GM23338 (cell line): ENCODE results near the gene CCNG2. TPM values are rescaled to one million over a fixed set of nuclear protein-coding genes. Genes with fewer than 3 reads are reported as not detected.

ENCODE experiments used
- ATAC-seq: fragments of 200-7000 bp; cut with Tn5 transposase; 3 replicates; pipeline ENCODE4 v1.9.1; 2020
- DNase-seq: peaks from one replicate; pipeline ENCODE4 v3.0.0-alpha.2; 2015; ENCODE audit warnings: low spot score
- H2AFZ ChIP-seq: fragments of 200-600 bp; sonication (generic); 2 replicates; pipeline ENCODE4 v1.8.0; 2016; ENCODE audit warnings: antibody characterized with exemption, mild to moderate bottlenecking, moderate library complexity
- H3F3A ChIP-seq: fragments of 200-600 bp; sonication (generic); replicated peaks from 2 replicates; pipeline ENCODE4 v1.8.0; 2017; ENCODE audit warnings: antibody characterized with exemption, mixed run types, low read depth
- H3K27ac ChIP-seq: fragments of 200-600 bp; sonication (generic); 2 replicates; pipeline ENCODE4 v1.6.1; 2016; ENCODE audit warnings: low read depth
- H3K27me3 ChIP-seq: fragments of 200-600 bp; sonication (generic); 2 replicates; pipeline ENCODE4 v1.8.0; 2016; ENCODE audit warnings: mild to moderate bottlenecking, mixed run types, moderate library complexity; ENCODE audit not compliant: insufficient read depth
- H3K36me3 ChIP-seq: fragments of 200-600 bp; sonication (generic); 2 replicates; pipeline ENCODE4 v1.8.0; 2016; ENCODE audit warnings: mild to moderate bottlenecking; ENCODE audit not compliant: insufficient read depth
- H3K4me1 ChIP-seq: fragments of 200-600 bp; sonication (generic); 2 replicates; pipeline ENCODE4 v1.8.0; 2016; ENCODE audit warnings: mild to moderate bottlenecking, moderate library complexity; ENCODE audit not compliant: insufficient read depth
- H3K4me2 ChIP-seq: fragments of 200-600 bp; sonication (generic); 2 replicates; pipeline ENCODE4 v1.7.1; 2017; ENCODE audit warnings: mixed run types
- H3K4me3 ChIP-seq: fragments of 200-600 bp; sonication (generic); 2 replicates; pipeline ENCODE4 v1.6.1; 2016; ENCODE audit warnings: mixed run types
- H3K79me2 ChIP-seq: fragments of 200-600 bp; sonication (generic); replicated peaks from 2 replicates; pipeline ENCODE4 v1.8.0; 2017; ENCODE audit warnings: mild to moderate bottlenecking; ENCODE audit not compliant: insufficient read depth
- H3K9me2 ChIP-seq: fragments of 200-600 bp; sonication (generic); 2 replicates; pipeline ENCODE4 v1.8.0; 2017; ENCODE audit not compliant: insufficient read depth
- H4K20me1 ChIP-seq: fragments of 200-600 bp; sonication (generic); replicated peaks from 2 replicates; pipeline ENCODE4 v1.8.0; 2017; ENCODE audit warnings: mild to moderate bottlenecking; ENCODE audit not compliant: insufficient read depth
- H3K27ac Mint-ChIP-seq: 2 replicates; pipeline ENCODE4 v1.8.0; 2020; ENCODE audit warnings: inconsistent platforms, mild to moderate bottlenecking, moderate library complexity, mixed read lengths
- H3K27me3 Mint-ChIP-seq: 3 replicates; pipeline ENCODE4 v1.8.0; 2022; ENCODE audit warnings: low read depth, mild to moderate bottlenecking, moderate library complexity, mixed read lengths, inconsistent platforms; ENCODE audit not compliant: insufficient read depth, poor library complexity
- H3K36me3 Mint-ChIP-seq: 3 replicates; pipeline ENCODE4 v1.8.0; 2021; ENCODE audit warnings: low read depth, mild to moderate bottlenecking, inconsistent platforms, moderate library complexity, mixed read lengths
- H3K4me1 Mint-ChIP-seq: 3 replicates; pipeline ENCODE4 v1.8.0; 2020; ENCODE audit warnings: mild to moderate bottlenecking, inconsistent platforms, mixed read lengths
- H3K4me3 Mint-ChIP-seq: 3 replicates; pipeline ENCODE4 v1.8.0; 2021; ENCODE audit warnings: moderate library complexity, mild to moderate bottlenecking, inconsistent platforms, mixed read lengths
- H3K9me3 Mint-ChIP-seq: 3 replicates; pipeline ENCODE4 v1.8.0; 2020; ENCODE audit warnings: moderate library complexity, mild to moderate bottlenecking, inconsistent platforms, mixed read lengths
- CREB1 ChIP-seq: fragments of 250-450 bp; sonication (Bioruptor Pico); IDR thresholded peaks from 2 replicates; pipeline ENCODE4 v1.5.0; 2020; ENCODE audit warnings: low read depth, mild to moderate bottlenecking, moderate library complexity
- EZH2 ChIP-seq: fragments of 200-600 bp; sonication (generic); IDR thresholded peaks from one replicate; pipeline ENCODE4 v1.8.0; 2017; ENCODE audit warnings: antibody characterized with exemption, mild to moderate bottlenecking, low read depth; ENCODE audit not compliant: unreplicated experiment
- EZH2phosphoT487 ChIP-seq: fragments of 200-600 bp; sonication (generic); IDR thresholded peaks from one replicate; pipeline ENCODE4 v1.8.1; 2018; ENCODE audit warnings: antibody characterized with exemption; ENCODE audit not compliant: unreplicated experiment
- JUNB ChIP-seq: IDR thresholded peaks from one replicate; pipeline ENCODE4 v1.6.1; 2016; ENCODE audit warnings: antibody characterized with exemption; ENCODE audit not compliant: unreplicated experiment
- NANOG ChIP-seq: IDR thresholded peaks from 2 replicates; pipeline ENCODE4 v1.6.1; 2016; ENCODE audit warnings: antibody characterized with exemption, borderline replicate concordance
- POLR2AphosphoS5 ChIP-seq: IDR thresholded peaks from 2 replicates; pipeline ENCODE4 v1.6.1; 2016; ENCODE audit warnings: antibody characterized with exemption, low read depth
- STAT1 ChIP-seq: IDR thresholded peaks from one replicate; pipeline ENCODE4 v1.6.1; 2016; ENCODE audit warnings: antibody characterized with exemption; ENCODE audit not compliant: unreplicated experiment
- ZNF114 ChIP-seq: fragments of 250-450 bp; sonication (Bioruptor Pico); IDR thresholded peaks from 2 replicates; pipeline ENCODE4 v1.5.0; 2020; ENCODE audit warnings: mild to moderate bottlenecking, moderate library complexity
- ZNF331 ChIP-seq: fragments of 250-450 bp; sonication (Bioruptor Pico); IDR thresholded peaks from 2 replicates; pipeline ENCODE4 v1.5.0; 2020; ENCODE audit warnings: low read depth, mild to moderate bottlenecking, moderate library complexity
- polyA plus RNA-seq: library from polyadenylated mRNA; unstranded; fragments of >200 nt; fragmentation: Nextera tagmentation; extraction: Ambion mirVana; gene quantifications from 2 replicates; pipeline ENCODE4 v1.2.1, GENCODE V29; 2016
- total RNA-seq: library from RNA; depleted of rRNA; stranded (reverse); fragments of >200 nt; shearing (Covaris generic); gene quantifications from 2 replicates; pipeline ENCODE4 v1.2.3, GENCODE V29; 2014
- TF ChIP-seq, protein P1 (sequence below): IDR thresholded peaks from 2 replicates; pipeline ENCODE4 v1.6.1; 2016; ENCODE audit warnings: antibody characterized with exemption
- TF ChIP-seq, protein P2 (sequence below), 2 experiments: fragments of 200-600 bp in 1 of 2; sonication (generic) in 1 of 2; conservative IDR thresholded peaks; 2 replicates each; pipeline versions ENCODE4 v1.5.1 to v1.6.1; 2016 to 2017; ENCODE audit warnings: antibody characterized with exemption in 2 of 2, low read depth in 2 of 2, mild to moderate bottlenecking in 2 of 2, moderate library complexity in 1 of 2
- TF ChIP-seq, protein P3 (sequence below): fragments of 250-450 bp; sonication (Bioruptor Pico); IDR thresholded peaks from 2 replicates; pipeline ENCODE4 v1.5.0; 2020; ENCODE audit warnings: mild to moderate bottlenecking, moderate library complexity
- TF ChIP-seq, protein P4 (sequence below): IDR thresholded peaks from one replicate; pipeline ENCODE4 v1.6.1; 2018; ENCODE audit warnings: antibody characterized with exemption; ENCODE audit not compliant: unreplicated experiment

CCNG2 gene
- total and polyA plus RNA-seq, 2 experiments from 2014 or later = 7.1 to 16.5 TPM

DNA sequence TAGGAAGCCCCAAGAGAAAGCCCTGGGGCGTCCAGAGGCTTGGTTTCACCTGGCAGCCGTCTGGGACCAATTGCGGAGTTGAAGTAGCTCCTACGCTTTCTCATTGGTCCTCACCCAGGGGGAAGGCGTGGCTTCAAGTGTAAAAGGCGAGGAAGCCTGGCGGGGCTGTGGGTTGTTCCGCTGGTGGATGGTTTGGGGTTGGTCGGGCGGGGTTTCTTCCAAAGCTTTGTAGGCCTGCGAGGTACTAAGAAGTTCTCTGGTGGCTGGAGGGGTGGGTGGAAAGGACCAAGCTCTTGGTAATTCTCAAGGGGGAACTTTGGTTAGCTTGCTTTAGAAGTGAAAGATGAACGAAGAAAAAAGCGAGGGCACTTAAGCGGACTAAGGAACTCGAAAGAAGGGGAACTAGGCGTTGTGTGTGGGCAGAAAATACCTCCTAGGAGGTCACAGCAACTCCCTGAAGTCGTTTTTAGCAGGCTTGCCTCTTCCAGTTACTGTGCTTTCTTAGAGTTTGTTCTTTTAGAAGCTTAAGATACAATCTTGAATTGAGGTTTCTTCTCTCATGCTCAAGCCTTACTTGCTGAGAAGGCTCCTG, 36.6 kb downstream of the CCNG2 start:
- Histone ChIP-seq H3K4me2 (no peak overlapping the region), H3K4me3 (no peak overlapping the region), H2AFZ (peak overlapping the region; percentile 52; the same call in 1 of the 2 replicates), H3K4me1 (no peaks in the 10 kb centered on the region), H4K20me1 (no peaks in the 10 kb centered on the region), H3K9me2 (no peaks in the 10 kb centered on the region), H3K27me3 (peaks cover 6% of the 10 kb centered on the region; the same call in 1 of the 2 replicates), H3F3A (no peaks in the 10 kb centered on the region), H3K36me3 (no peaks in the 10 kb centered on the region), H3K79me2 (no peaks in the 10 kb centered on the region), H3K27ac (no peak overlapping the region)
- TF ChIP-seq, protein P1, sequence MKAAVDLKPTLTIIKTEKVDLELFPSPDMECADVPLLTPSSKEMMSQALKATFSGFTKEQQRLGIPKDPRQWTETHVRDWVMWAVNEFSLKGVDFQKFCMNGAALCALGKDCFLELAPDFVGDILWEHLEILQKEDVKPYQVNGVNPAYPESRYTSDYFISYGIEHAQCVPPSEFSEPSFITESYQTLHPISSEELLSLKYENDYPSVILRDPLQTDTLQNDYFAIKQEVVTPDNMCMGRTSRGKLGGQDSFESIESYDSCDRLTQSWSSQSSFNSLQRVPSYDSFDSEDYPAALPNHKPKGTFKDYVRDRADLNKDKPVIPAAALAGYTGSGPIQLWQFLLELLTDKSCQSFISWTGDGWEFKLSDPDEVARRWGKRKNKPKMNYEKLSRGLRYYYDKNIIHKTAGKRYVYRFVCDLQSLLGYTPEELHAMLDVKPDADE = no peak
- TF ChIP-seq, protein P2, sequence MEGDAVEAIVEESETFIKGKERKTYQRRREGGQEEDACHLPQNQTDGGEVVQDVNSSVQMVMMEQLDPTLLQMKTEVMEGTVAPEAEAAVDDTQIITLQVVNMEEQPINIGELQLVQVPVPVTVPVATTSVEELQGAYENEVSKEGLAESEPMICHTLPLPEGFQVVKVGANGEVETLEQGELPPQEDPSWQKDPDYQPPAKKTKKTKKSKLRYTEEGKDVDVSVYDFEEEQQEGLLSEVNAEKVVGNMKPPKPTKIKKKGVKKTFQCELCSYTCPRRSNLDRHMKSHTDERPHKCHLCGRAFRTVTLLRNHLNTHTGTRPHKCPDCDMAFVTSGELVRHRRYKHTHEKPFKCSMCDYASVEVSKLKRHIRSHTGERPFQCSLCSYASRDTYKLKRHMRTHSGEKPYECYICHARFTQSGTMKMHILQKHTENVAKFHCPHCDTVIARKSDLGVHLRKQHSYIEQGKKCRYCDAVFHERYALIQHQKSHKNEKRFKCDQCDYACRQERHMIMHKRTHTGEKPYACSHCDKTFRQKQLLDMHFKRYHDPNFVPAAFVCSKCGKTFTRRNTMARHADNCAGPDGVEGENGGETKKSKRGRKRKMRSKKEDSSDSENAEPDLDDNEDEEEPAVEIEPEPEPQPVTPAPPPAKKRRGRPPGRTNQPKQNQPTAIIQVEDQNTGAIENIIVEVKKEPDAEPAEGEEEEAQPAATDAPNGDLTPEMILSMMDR (conservative IDR thresholded peaks at IDR 0.05; ENCODE audit: low read depth in 2 of 2) = no peak
- TF ChIP-seq ZNF331 = no peak
- TF ChIP-seq, protein P3, sequence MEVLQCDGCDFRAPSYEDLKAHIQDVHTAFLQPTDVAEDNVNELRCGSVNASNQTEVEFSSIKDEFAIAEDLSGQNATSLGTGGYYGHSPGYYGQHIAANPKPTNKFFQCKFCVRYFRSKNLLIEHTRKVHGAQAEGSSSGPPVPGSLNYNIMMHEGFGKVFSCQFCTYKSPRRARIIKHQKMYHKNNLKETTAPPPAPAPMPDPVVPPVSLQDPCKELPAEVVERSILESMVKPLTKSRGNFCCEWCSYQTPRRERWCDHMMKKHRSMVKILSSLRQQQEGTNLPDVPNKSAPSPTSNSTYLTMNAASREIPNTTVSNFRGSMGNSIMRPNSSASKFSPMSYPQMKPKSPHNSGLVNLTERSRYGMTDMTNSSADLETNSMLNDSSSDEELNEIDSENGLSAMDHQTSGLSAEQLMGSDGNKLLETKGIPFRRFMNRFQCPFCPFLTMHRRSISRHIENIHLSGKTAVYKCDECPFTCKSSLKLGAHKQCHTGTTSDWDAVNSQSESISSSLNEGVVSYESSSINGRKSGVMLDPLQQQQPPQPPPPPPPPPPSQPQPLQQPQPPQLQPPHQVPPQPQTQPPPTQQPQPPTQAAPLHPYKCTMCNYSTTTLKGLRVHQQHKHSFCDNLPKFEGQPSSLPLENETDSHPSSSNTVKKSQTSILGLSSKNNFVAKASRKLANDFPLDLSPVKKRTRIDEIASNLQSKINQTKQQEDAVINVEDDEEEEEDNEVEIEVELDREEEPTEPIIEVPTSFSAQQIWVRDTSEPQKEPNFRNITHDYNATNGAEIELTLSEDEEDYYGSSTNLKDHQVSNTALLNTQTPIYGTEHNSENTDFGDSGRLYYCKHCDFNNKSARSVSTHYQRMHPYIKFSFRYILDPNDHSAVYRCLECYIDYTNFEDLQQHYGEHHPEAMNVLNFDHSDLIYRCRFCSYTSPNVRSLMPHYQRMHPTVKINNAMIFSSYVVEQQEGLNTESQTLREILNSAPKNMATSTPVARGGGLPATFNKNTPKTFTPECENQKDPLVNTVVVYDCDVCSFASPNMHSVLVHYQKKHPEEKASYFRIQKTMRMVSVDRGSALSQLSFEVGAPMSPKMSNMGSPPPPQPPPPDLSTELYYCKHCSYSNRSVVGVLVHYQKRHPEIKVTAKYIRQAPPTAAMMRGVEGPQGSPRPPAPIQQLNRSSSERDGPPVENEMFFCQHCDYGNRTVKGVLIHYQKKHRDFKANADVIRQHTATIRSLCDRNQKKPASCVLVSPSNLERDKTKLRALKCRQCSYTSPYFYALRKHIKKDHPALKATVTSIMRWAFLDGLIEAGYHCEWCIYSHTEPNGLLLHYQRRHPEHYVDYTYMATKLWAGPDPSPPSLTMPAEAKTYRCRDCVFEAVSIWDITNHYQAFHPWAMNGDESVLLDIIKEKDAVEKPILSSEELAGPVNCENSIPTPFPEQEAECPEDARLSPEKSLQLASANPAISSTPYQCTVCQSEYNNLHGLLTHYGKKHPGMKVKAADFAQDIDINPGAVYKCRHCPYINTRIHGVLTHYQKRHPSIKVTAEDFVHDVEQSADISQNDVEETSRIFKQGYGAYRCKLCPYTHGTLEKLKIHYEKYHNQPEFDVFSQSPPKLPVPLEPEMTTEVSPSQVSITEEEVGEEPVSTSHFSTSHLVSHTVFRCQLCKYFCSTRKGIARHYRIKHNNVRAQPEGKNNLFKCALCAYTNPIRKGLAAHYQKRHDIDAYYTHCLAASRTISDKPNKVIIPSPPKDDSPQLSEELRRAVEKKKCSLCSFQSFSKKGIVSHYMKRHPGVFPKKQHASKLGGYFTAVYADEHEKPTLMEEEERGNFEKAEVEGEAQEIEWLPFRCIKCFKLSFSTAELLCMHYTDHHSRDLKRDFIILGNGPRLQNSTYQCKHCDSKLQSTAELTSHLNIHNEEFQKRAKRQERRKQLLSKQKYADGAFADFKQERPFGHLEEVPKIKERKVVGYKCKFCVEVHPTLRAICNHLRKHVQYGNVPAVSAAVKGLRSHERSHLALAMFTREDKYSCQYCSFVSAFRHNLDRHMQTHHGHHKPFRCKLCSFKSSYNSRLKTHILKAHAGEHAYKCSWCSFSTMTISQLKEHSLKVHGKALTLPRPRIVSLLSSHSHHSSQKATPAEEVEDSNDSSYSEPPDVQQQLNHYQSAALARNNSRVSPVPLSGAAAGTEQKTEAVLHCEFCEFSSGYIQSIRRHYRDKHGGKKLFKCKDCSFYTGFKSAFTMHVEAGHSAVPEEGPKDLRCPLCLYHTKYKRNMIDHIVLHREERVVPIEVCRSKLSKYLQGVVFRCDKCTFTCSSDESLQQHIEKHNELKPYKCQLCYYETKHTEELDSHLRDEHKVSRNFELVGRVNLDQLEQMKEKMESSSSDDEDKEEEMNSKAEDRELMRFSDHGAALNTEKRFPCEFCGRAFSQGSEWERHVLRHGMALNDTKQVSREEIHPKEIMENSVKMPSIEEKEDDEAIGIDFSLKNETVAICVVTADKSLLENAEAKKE (CRISPR knock-in tag) = no peak
- no peak for TF ChIP-seq JUNB
- TF ChIP-seq EZH2phosphoT487 = no peak
- TF ChIP-seq CREB1 (CRISPR knock-in tag) = no peak
- no peak for TF ChIP-seq POLR2AphosphoS5
- no peak for TF ChIP-seq STAT1
- TF ChIP-seq NANOG = no peak
- TF ChIP-seq, protein P4, sequence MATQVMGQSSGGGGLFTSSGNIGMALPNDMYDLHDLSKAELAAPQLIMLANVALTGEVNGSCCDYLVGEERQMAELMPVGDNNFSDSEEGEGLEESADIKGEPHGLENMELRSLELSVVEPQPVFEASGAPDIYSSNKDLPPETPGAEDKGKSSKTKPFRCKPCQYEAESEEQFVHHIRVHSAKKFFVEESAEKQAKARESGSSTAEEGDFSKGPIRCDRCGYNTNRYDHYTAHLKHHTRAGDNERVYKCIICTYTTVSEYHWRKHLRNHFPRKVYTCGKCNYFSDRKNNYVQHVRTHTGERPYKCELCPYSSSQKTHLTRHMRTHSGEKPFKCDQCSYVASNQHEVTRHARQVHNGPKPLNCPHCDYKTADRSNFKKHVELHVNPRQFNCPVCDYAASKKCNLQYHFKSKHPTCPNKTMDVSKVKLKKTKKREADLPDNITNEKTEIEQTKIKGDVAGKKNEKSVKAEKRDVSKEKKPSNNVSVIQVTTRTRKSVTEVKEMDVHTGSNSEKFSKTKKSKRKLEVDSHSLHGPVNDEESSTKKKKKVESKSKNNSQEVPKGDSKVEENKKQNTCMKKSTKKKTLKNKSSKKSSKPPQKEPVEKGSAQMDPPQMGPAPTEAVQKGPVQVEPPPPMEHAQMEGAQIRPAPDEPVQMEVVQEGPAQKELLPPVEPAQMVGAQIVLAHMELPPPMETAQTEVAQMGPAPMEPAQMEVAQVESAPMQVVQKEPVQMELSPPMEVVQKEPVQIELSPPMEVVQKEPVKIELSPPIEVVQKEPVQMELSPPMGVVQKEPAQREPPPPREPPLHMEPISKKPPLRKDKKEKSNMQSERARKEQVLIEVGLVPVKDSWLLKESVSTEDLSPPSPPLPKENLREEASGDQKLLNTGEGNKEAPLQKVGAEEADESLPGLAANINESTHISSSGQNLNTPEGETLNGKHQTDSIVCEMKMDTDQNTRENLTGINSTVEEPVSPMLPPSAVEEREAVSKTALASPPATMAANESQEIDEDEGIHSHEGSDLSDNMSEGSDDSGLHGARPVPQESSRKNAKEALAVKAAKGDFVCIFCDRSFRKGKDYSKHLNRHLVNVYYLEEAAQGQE = no peak
- TF ChIP-seq ZNF114 (CRISPR knock-in tag) = no peak
- TF ChIP-seq EZH2 = no peak
- peak; percentile 100 for ATAC-seq
- no peaks in the 10 kb centered on the region; the same call in none of the 3 replicates for H3K4me1 Mint-ChIP-seq
- peak overlapping the region; percentile 50; the same call in 1 of the 3 replicates for H3K4me3 Mint-ChIP-seq
- peak; percentile 95 for DNase-seq
- no peak overlapping the region for H3K27ac Mint-ChIP-seq
- H3K9me3 Mint-ChIP-seq = no peaks in the 10 kb centered on the region
- H3K27me3 Mint-ChIP-seq = peaks cover 13% of the 10 kb centered on the region
- H3K36me3 Mint-ChIP-seq = no peaks in the 10 kb centered on the region
